Subcutaneous abdominal adipose tissue (tissue), 5 donors: ENCODE measurements around the gene AEN.
A peak's percentile ranks its signal among the peaks of the same experiment; 100 is the strongest.

Experiments used
- H3K27ac ChIP-seq: one replicate; pipeline ENCODE4 v1.7.0; 2013; ENCODE audit warnings: low read depth, mild to moderate bottlenecking, inconsistent platforms, low read length, moderate library complexity
- H3K27me3 ChIP-seq, 5 donors: one replicate each; pipeline ENCODE4 v1.7.0; 2013; ENCODE audit warnings: low read length in 5 of 5, inconsistent platforms in 1 of 5; ENCODE audit not compliant: control insufficient read depth in 5 of 5, insufficient read depth in 4 of 5
- H3K36me3 ChIP-seq, 5 donors: one replicate each; pipeline ENCODE4 v1.7.0; 2013; ENCODE audit warnings: low read length in 5 of 5; ENCODE audit not compliant: control insufficient read depth in 5 of 5, insufficient read depth in 5 of 5
- H3K4me1 ChIP-seq, 5 donors: one replicate each; pipeline ENCODE4 v1.7.0; 2013; ENCODE audit warnings: low read length in 5 of 5, mild to moderate bottlenecking in 3 of 5, moderate library complexity in 1 of 5; ENCODE audit not compliant: control insufficient read depth in 5 of 5, insufficient read depth in 5 of 5
- H3K4me3 ChIP-seq, 5 donors: one replicate each; pipeline ENCODE4 v1.7.0; 2013; ENCODE audit warnings: low read length in 5 of 5, low read depth in 1 of 5
- H3K9ac ChIP-seq, 5 donors: one replicate each; pipeline ENCODE4 v1.7.0; 2013; ENCODE audit warnings: low read length in 5 of 5, mild to moderate bottlenecking in 4 of 5, moderate library complexity in 3 of 5
- H3K9me3 ChIP-seq, 5 donors: one replicate each; pipeline ENCODE4 v1.7.0; 2013; ENCODE audit warnings: low read length in 5 of 5; ENCODE audit not compliant: control insufficient read depth in 5 of 5
- donor health status: healthy.
- donor health status: healthy.
- donor health status: healthy.
- donor health status: healthy.
- donor health status: healthy.

The AEN gene

DNA sequence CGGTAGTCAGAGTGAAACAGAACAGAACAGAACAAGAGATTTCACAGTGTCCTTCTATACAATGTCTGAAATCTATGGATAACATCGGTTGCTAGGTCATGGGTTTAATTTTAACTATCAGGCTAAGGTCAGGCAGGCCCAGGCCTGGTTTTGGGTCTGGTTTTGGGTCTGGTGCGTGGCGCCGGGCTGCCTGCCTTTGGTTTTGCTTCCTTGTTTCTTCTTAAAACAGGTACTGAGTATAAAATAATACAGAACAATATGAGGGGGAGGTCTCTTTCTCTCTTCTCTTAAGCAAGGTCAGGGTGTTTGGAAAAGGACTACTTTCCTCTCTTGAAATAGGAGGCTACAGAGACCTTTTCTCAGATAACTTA is 1.4 kb downstream of the AEN start:
- Histone ChIP-seq H3K36me3 (peaks cover 0 to 17% (median 12%) of the 10 kb centered on the region in 5 donors), H3K9ac (peak overlapping the region in 3 of 5 donors; percentile 55 to 90 (median 80)), H3K4me3 (peak overlapping the region; percentile 71 to 77 (median 73)), H3K9me3 (no peaks in the 10 kb centered on the region), H3K4me1 (peaks cover 7 to 38% (median 30%) of the 10 kb centered on the region in 5 donors), H3K27me3 (no peaks in the 10 kb centered on the region), H3K27ac (peak overlapping the region; percentile 85)

DNA sequence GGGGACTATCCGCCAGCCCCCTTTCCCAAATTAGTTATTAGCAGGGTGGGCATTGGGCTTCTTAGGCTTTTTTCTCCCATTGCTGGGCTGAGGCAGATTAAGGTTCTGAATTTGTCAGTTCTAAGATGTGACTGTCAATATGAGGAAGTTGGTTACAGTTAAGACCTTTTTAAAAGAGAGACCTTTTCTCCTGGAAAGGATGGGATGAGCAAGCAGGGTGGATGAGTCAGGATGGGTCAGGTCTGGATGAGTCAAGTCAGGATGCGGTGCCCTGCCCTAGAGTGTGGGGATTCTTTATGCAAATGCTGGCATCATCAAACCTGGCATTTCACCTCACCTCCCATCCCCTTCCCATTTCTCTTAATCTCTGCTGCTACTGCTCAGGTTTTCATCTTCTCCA is 1.9 kb downstream of the AEN start:
- Histone ChIP-seq H3K27ac (peak overlapping the region; percentile 85), H3K9ac (peak overlapping the region in 2 of 5 donors; percentile 55 to 90), H3K4me3 (no peak overlapping the region)

DNA sequence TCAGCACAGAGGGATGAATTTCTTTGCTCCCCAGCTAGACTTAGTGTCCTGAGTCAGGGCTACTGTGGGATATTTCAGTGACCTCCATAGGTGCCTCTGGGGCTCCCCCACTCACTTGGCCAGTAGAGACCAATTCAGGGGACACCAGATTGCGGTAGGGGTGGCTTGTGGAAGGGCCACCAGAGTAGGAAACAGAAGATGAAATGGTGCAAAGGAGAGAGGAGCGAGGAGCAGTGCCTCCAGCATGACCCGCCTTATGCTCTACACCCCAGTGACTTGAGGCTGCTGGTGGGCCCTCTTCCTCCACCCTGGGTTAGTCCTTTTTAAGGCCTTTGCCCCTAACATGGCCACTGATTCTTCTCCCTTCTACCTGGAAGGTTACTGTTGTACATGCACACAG is 2.5 kb downstream of the AEN start:
- Histone ChIP-seq H3K4me3 (no peak overlapping the region), H3K9ac (no peak overlapping the region), H3K36me3 (peaks cover 0 to 24% (median 20%) of the 10 kb centered on the region in 5 donors), H3K4me1 (peaks cover 7 to 38% (median 30%) of the 10 kb centered on the region in 5 donors), H3K27ac (no peak overlapping the region), H3K9me3 (no peaks in the 10 kb centered on the region), H3K27me3 (no peaks in the 10 kb centered on the region)

More for the DNA sequence above, 1.9 kb downstream of the AEN start:
- peaks cover 7 to 38% (median 30%) of the 10 kb centered on the region in 5 donors for H3K4me1 ChIP-seq
- H3K27me3 ChIP-seq: no peaks in the 10 kb centered on the region
- peaks cover 0 to 20% (median 16%) of the 10 kb centered on the region in 5 donors for H3K36me3 ChIP-seq
- no peaks in the 10 kb centered on the region for H3K9me3 ChIP-seq

DNA sequence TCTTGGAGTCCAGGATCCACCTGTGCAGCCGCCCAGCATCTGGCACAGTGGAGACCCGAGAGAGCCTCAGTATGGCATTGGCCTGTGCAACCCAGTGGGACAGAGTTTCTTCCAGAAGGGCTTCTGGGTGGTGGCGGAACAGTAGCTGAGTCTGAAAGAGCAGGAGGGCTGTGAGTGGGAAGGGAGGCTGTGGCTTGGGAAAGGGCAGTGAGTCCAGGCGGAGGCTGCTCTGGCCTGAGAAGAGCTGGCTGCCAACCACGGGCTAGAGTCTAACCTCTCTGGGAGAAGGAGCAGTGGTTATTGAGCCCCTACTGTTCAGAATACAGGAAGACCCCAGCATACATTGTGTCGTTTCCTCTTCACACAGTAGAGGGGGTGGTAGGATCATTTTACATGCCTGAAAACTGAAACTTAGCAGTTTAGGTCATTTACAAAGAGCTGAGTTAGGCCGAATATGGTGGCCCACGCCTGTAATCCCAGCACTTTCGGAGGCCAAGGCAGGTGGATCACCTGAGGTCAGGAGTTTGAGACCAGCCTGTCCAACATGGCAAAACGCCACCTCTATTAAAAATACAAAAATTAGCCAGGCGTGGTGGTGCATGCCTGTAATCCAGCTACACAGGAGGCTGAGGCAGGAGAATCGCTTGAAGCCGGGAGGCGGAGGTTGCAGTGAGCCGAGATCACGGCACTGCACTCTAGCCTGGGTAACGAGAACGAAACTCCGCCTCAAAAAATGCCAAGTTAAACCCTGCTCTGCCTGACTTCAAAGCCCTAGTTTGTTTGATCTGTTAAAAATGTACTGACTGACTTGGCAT is 3.2 kb downstream of the AEN start:
- peaks cover 7 to 40% (median 30%) of the 10 kb centered on the region in 5 donors for H3K4me1 ChIP-seq
- H3K27me3 ChIP-seq: no peaks in the 10 kb centered on the region
- peak overlapping the region in 2 of 5 donors; percentile 8 to 48 for H3K4me3 ChIP-seq
- H3K36me3 ChIP-seq: peaks cover 0 to 31% (median 26%) of the 10 kb centered on the region in 5 donors
- H3K9ac ChIP-seq: peak overlapping the region in 2 of 5 donors; percentile 23 to 28
- H3K27ac ChIP-seq: no peak overlapping the region
- no peaks in the 10 kb centered on the region for H3K9me3 ChIP-seq

DNA sequence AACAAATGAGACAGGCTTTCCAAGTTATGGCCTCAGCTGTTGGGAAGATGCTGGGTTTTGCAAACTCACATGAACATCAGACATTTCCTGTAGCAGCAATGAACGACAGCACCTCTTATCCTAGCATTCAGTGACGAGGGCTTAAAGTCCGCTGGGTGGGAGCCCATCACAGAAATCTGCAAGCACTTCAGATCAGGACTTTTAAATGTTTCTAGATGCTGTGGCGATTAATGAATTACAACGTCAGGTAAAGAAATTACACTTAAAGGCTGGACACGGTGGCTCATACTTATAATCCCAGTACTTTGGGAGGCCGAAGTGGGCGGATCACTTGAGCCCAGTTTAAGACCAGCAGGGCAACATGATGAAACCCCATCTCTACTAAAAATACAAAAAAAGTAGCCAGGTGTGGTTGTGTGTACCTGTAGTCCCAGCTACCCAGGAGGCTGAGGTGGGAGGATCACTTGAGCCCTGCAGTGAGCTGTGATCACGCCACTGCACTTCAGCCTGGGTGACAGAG is 3.9 kb downstream of the AEN start:
- no peak overlapping the region for H3K9ac ChIP-seq
- H3K4me3 ChIP-seq: peak overlapping the region in 2 of 5 donors; percentile 8 to 48
- H3K27ac ChIP-seq: no peak overlapping the region
- H3K4me1 ChIP-seq: peaks cover 7 to 46% (median 30%) of the 10 kb centered on the region in 5 donors
- H3K9me3 ChIP-seq: no peaks in the 10 kb centered on the region
- peaks cover 0 to 38% (median 33%) of the 10 kb centered on the region in 5 donors for H3K36me3 ChIP-seq
- H3K27me3 ChIP-seq: no peaks in the 10 kb centered on the region

DNA sequence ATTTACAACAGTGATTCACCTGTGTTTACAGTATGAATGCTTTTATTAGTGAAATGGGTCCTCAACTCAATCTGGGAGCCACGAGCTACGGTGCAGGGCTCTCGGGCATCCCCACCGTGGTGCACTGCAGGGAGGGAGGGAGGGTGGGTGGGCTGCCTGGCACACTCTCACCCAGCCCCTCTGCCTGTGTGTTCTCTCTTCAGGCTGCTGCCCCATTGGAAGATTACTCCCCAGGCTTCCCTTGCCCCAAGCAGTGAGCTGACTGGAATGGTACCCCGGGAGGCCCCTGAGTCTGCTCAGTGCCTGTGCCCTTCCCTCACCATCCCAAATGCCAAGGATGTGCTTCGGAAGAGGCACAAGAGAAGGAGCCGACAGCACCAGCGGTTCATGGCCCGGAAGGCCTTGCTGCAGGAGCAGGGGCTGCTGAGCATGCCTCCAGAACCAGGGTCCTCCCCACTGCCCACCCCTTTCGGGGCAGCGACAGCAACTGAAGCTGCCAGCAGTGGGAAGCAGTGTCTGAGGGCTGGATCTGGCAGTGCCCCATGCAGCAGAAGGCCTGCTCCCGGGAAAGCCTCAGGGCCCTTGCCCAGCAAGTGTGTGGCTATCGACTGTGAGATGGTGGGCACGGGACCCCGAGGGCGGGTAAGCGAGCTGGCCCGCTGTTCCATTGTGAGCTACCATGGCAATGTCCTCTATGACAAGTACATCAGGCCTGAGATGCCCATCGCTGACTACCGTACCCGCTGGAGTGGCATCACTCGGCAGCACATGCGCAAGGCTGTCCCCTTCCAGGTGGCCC is 5.0 kb downstream of the AEN start:
- Histone ChIP-seq H3K9ac (no peak overlapping the region), H3K4me3 (no peak overlapping the region), H3K9me3 (no peaks in the 10 kb centered on the region), H3K27me3 (no peaks in the 10 kb centered on the region), H3K36me3 (peaks cover 0 to 46% (median 43%) of the 10 kb centered on the region in 5 donors), H3K27ac (no peak overlapping the region), H3K4me1 (peaks cover 7 to 51% (median 24%) of the 10 kb centered on the region in 5 donors)

DNA sequence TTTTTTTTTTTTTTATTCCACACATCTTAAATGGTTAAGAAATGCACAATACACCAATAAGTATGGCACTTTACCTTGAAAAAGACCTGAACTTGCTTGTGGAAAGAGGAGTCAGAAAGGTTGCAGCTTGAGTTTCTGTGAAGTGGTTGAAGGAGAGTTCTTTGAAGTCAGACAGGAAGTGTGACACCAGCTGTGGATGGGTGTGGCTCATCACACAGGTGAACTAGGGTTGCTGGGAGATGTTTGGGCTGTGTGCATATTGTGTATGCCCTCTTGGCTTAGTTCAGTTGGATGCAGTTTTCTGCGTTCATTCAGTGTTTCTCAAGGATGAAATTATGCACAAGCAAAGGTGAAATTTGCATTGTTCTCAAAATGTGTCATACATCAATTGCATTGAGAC is 6.3 kb downstream of the AEN start:
- Histone ChIP-seq H3K27me3 (no peaks in the 10 kb centered on the region), H3K9ac (no peak overlapping the region), H3K9me3 (no peaks in the 10 kb centered on the region), H3K4me1 (peaks cover 2 to 41% (median 12%) of the 10 kb centered on the region in 5 donors), H3K4me3 (no peak overlapping the region), H3K27ac (no peak overlapping the region), H3K36me3 (peaks cover 0 to 55% (median 50%) of the 10 kb centered on the region in 5 donors)

DNA sequence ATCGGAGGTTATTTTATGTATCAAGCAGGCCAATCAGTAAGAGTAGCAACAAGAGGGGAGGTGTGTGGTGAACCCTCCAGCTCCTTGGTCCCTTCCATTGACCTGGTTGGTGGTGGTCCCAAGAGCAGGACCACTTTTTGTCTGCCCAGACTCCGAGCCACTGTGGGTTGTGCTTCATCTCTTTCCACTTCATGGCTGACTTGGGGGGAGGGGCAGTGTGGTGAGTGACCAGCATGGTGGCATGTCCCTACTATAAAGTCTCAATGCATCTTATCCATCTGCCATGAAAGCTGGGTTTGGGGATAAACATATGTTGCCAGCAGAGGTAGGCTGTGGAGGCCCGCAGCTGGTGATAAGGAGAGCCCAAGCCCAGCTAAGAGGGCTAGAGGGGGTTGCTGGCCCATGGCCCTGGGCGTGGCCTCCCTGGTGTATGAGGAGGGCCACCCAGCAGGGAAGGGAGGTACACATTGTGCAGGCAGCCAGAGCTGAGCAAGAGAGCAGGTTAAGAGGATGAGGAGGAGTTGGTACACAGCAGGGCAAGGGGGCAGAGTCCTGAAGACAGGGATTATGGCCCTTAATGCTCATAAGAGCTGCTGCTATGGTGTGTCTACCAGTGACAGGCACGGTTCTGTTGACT is 7.0 kb downstream of the AEN start:
- H3K4me3 ChIP-seq: no peak overlapping the region
- peaks cover 0 to 34% (median 7%) of the 10 kb centered on the region in 5 donors for H3K4me1 ChIP-seq
- H3K27ac ChIP-seq: no peak overlapping the region
- no peaks in the 10 kb centered on the region for H3K9me3 ChIP-seq
- no peak overlapping the region for H3K9ac ChIP-seq
- no peaks in the 10 kb centered on the region for H3K27me3 ChIP-seq
- peaks cover 0 to 55% (median 50%) of the 10 kb centered on the region in 5 donors for H3K36me3 ChIP-seq

DNA sequence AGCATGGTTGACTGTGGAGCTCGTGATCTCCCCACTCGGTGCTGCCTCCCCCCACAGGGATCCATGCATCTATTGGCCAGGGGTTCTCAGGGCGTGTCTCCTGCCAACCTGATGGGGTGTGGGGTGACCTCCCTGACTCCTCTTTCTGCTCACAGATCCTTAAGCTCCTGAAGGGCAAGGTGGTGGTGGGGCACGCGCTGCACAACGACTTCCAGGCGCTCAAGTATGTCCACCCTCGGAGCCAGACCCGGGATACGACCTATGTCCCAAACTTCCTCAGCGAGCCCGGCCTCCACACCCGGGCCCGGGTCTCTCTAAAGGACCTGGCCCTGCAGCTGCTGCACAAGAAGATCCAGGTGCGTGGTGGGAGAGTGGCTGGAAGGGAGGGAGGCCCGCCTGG is 7.9 kb downstream of the AEN start:
- no peaks in the 10 kb centered on the region for H3K27me3 ChIP-seq
- no peak overlapping the region for H3K9ac ChIP-seq
- peaks cover 0 to 55% (median 46%) of the 10 kb centered on the region in 5 donors for H3K36me3 ChIP-seq
- no peaks in the 10 kb centered on the region for H3K9me3 ChIP-seq
- no peak overlapping the region for H3K27ac ChIP-seq
- no peak overlapping the region for H3K4me3 ChIP-seq
- H3K4me1 ChIP-seq: peaks cover 0 to 25% (median 5%) of the 10 kb centered on the region in 5 donors
